HepG2 (cell line): ENCODE data around the gene DDRGK1. TPM values are rescaled to one million over a fixed set of nuclear protein-coding genes. Genes with fewer than 3 reads are reported as not detected.

Experiments used
- ESRRA ChIP-seq: sonication (generic); formaldehyde crosslinking; IDR thresholded peaks from 2 replicates; pipeline ENCODE4 v1.5.1; 2020; ENCODE audit warnings: mild to moderate bottlenecking, low read depth, missing genetic modification reagents
- HOXA5 ChIP-seq: sonication (generic); formaldehyde crosslinking; IDR thresholded peaks from 2 replicates; pipeline ENCODE4 v1.4.0; 2020; ENCODE audit warnings: missing genetic modification reagents
- KDM6A ChIP-seq: IDR thresholded peaks from 2 replicates; pipeline ENCODE4 v1.6.1; 2016; ENCODE audit warnings: low read depth
- NR2F6 ChIP-seq, 2 experiments: IDR thresholded peaks; 2 replicates each; pipeline ENCODE4 v1.6.1; 2016; ENCODE audit warnings: antibody characterized with exemption in 1 of 2, mild to moderate bottlenecking in 1 of 2
- NRL ChIP-seq: sonication (generic); formaldehyde crosslinking; IDR thresholded peaks from 2 replicates; pipeline ENCODE4 v1.5.0; 2020; ENCODE audit warnings: missing genetic modification reagents, mild to moderate bottlenecking, moderate library complexity, borderline replicate concordance
- PAXIP1 ChIP-seq: sonication (generic); formaldehyde crosslinking; conservative IDR thresholded peaks from 2 replicates; pipeline ENCODE4 v1.4.0; 2020; ENCODE audit warnings: mild to moderate bottlenecking, missing genetic modification reagents, moderate library complexity
- RARG ChIP-seq: sonication (generic); formaldehyde crosslinking; IDR thresholded peaks from 2 replicates; pipeline ENCODE4 v1.4.0; 2020; ENCODE audit warnings: low read depth, mild to moderate bottlenecking, missing genetic modification reagents
- RFX3 ChIP-seq: IDR thresholded peaks from 2 replicates; pipeline ENCODE4 v1.6.1; 2016; ENCODE audit warnings: missing biosample characterization, missing genetic modification reagents
- SAP130 ChIP-seq: IDR thresholded peaks from 2 replicates; pipeline ENCODE4 v1.6.1; 2016; ENCODE audit warnings: low read depth
- TRAFD1 ChIP-seq: sonication (generic); formaldehyde crosslinking; IDR thresholded peaks from 2 replicates; pipeline ENCODE4 v1.5.1; 2020; ENCODE audit warnings: missing genetic modification reagents, mild to moderate bottlenecking, borderline replicate concordance
- ZC3H13 ChIP-seq: sonication (generic); formaldehyde crosslinking; IDR thresholded peaks from 2 replicates; pipeline ENCODE4 v1.8.1; 2023; ENCODE audit warnings: mild to moderate bottlenecking, missing genetic modification reagents, moderate library complexity
- ZFP36L2 ChIP-seq: sonication (generic); formaldehyde crosslinking; IDR thresholded peaks from 2 replicates; pipeline ENCODE4 v1.4.0; 2020; ENCODE audit warnings: missing genetic modification reagents
- ZNF17 ChIP-seq: sonication (generic); formaldehyde crosslinking; IDR thresholded peaks from 2 replicates; pipeline ENCODE4 v1.5.0; 2020; ENCODE audit warnings: mild to moderate bottlenecking, missing genetic modification reagents
- ZNF747 ChIP-seq: sonication (generic); formaldehyde crosslinking; IDR thresholded peaks from 2 replicates; pipeline ENCODE4 v1.8.1; 2023; ENCODE audit warnings: missing genetic modification reagents, mild to moderate bottlenecking, borderline replicate concordance
- polyA plus RNA-seq, 8 experiments: library from polyadenylated mRNA; depleted of rRNA in 3 of 8; stranded (reverse) in 7 of 8; unstranded in 1 of 8; fragments of >200 nt; fragmentation: Illumina TruSeq in 4 of 8; extraction: Trizol in 4 of 8; gene quantifications; 2 replicates each; pipeline versions ENCODE4 v1.2.1 to v1.2.3, GENCODE V29; 2011 to 2016; ENCODE audit warnings: low read depth in 4 of 8, missing spikeins in 1 of 8, mixed read lengths in 1 of 8; ENCODE audit not compliant: insufficient read depth in 1 of 8
- total RNA-seq, 5 experiments: library from RNA; depleted of rRNA; stranded (reverse); fragments of >200 nt; fragmentation: Illumina TruSeq; extraction: Trizol; gene quantifications; 2 replicates each; pipeline ENCODE4 v1.2.3, GENCODE V29; 2016; ENCODE audit warnings: low read depth in 1 of 5
- TF ChIP-seq, protein P1 (sequence below): sonication (generic); formaldehyde crosslinking; IDR thresholded peaks from 2 replicates; pipeline ENCODE4 v1.4.0; 2020; ENCODE audit warnings: missing genetic modification reagents, low read depth, mild to moderate bottlenecking, borderline replicate concordance

DDRGK1 gene
- total and polyA plus RNA-seq, 2 of the 13 experiments (the other 11 are each of a cell fraction or from before 2014, with no cell fraction given) = 96.7 to 149 TPM

- TF ChIP-seq NRL (CRISPR knock-in tag) (peak; percentile 68; the same call in 1 of the 2 replicates), ZC3H13 (peak; percentile 70; the same call in 1 of the 2 replicates), NR2F6 (IDR thresholded peaks at IDR 0.05) (peak; percentile 62; the same call in 1 of the 2 replicates), NR2F6 (CRISPR knock-in tag; IDR thresholded peaks at IDR 0.05) (no peak; the same call in 1 of the 2 replicates), RARG (no peak), RFX3 (no peak), ESRRA (peak; percentile 81), SAP130 (CRISPR knock-in tag) (peak; percentile 85), HOXA5 (CRISPR knock-in tag) (no peak; the same call in 1 of the 2 replicates), ZNF747 (CRISPR knock-in tag) (0 out of 2 replicates have a peak, but pooled peaks have one; percentile 76), ZNF17 (CRISPR knock-in tag) (no peak), KDM6A (CRISPR knock-in tag) (peak; percentile 76; the same call in 1 of the 2 replicates), PAXIP1 (CRISPR knock-in tag) (peak; percentile 92), ZFP36L2 (no peak), TRAFD1 (CRISPR knock-in tag) (peak; percentile 93)
- TF ChIP-seq, protein P1, sequence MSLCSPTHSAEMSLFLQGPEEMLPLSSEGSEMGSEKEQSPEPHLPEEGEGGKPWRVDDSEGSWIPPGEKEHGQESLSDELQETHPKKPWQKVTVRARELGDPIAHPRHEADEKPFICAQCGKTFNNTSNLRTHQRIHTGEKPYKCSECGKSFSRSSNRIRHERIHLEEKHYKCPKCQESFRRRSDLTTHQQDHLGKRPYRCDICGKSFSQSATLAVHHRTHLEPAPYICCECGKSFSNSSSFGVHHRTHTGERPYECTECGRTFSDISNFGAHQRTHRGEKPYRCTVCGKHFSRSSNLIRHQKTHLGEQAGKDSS = peak; percentile 72; the same call in 1 of the 2 replicates
Observed at GRCh38 chr20:3168079-3168828, 36.2 kb downstream of the DDRGK1 start (continued).
